K562 (cell line): Measurements from ENCODE around the gene KLK3. TPM values are rescaled to one million over a fixed set of nuclear protein-coding genes. Genes with fewer than 3 reads are reported as not detected.
A peak's percentile ranks its signal among the peaks of the same experiment; 100 is the strongest.

Experiments used
- ATF1 ChIP-seq, 2 experiments: fragments of 450-650 bp in 1 of 2; IDR thresholded peaks; 2 replicates each; pipeline ENCODE4 v1.6.1; 2016; ENCODE audit warnings: missing compliant biosample characterization in 1 of 2, missing genetic modification characterization in 1 of 2
- MAZ ChIP-seq, 2 experiments: fragments of 450-650 bp in 1 of 2; sonication (generic) in 1 of 2; formaldehyde crosslinking; IDR thresholded peaks in 1 of 2; conservative IDR thresholded peaks in 1 of 2; 2 replicates each; pipeline versions ENCODE4 v1.4.0 to v1.5.0; 2020; ENCODE audit warnings: mild to moderate bottlenecking in 1 of 2, missing genetic modification reagents in 1 of 2
- MBD2 ChIP-seq: sonication (generic); IDR thresholded peaks from 2 replicates; pipeline ENCODE4 v1.6.1; 2016; ENCODE audit warnings: low read depth, borderline replicate concordance
- NRF1 ChIP-seq, 2 experiments: fragments of 450-650 bp; IDR thresholded peaks in 1 of 2; conservative IDR thresholded peaks in 1 of 2; 2 replicates each; pipeline ENCODE4 v1.6.1; 2014; ENCODE audit warnings: mild to moderate bottlenecking in 2 of 2
- PHF8 ChIP-seq: fragments of 200-600 bp; sonication (generic); IDR thresholded peaks from 2 replicates; pipeline ENCODE4 v1.6.1; 2012; ENCODE audit warnings: mixed run types, mild to moderate bottlenecking, inconsistent platforms, low read length, moderate library complexity, borderline replicate concordance
- POLR2A ChIP-seq: fragments of 450-650 bp; conservative IDR thresholded peaks from 2 replicates; pipeline ENCODE4 v1.6.1; 2016
- RHOXF2B ChIP-seq: fragments of 250-450 bp; sonication (Bioruptor Pico); conservative IDR thresholded peaks from 2 replicates; pipeline ENCODE4 v1.5.1; 2021
- SETDB1 ChIP-seq: IDR thresholded peaks from one replicate; pipeline ENCODE4 v1.6.1; 2012; ENCODE audit warnings: low read length, control low read depth, inconsistent platforms
- TEAD1 ChIP-seq, 2 experiments: fragments of 450-650 bp in 1 of 2; sonication (generic) in 1 of 2; formaldehyde crosslinking; IDR thresholded peaks; 2 replicates each; pipeline versions ENCODE4 v1.4.0 to v1.8.0; 2020 to 2022; ENCODE audit warnings: mild to moderate bottlenecking in 2 of 2, missing genetic modification reagents in 1 of 2
- TEAD4 ChIP-seq, 2 experiments: sonication (generic) in 1 of 2; formaldehyde crosslinking in 1 of 2; IDR thresholded peaks; 2 replicates each; pipeline versions ENCODE4 v1.6.1 to v1.8.0; 2012 to 2022; ENCODE audit warnings: borderline replicate concordance in 1 of 2, inconsistent platforms in 1 of 2, low read length in 1 of 2, mild to moderate bottlenecking in 1 of 2, missing genetic modification reagents in 1 of 2
- U2AF2 ChIP-seq: fragments of 200-400 bp; formaldehyde crosslinking; optimal IDR thresholded peaks from 2 replicates; pipeline ENCODE3; 2017; ENCODE audit warnings: low read depth, mild to moderate bottlenecking, low read length
- ZFP1 ChIP-seq: fragments of 450-650 bp; formaldehyde crosslinking; IDR thresholded peaks from 2 replicates; pipeline ENCODE4 v1.4.0; 2020; ENCODE audit warnings: mild to moderate bottlenecking, mixed read lengths
- ZNF431 ChIP-seq: sonication (generic); formaldehyde crosslinking; IDR thresholded peaks from 2 replicates; pipeline ENCODE4 v1.8.0; 2022; ENCODE audit warnings: mild to moderate bottlenecking, missing genetic modification reagents
- ZNF583 ChIP-seq: fragments of 250-450 bp; sonication (Bioruptor Pico); IDR thresholded peaks from 2 replicates; pipeline ENCODE4 v1.4.0; 2020
- ZNF780A ChIP-seq: fragments of 250-450 bp; sonication (Bioruptor Pico); IDR thresholded peaks from 2 replicates; pipeline ENCODE4 v1.5.0; 2021; ENCODE audit warnings: mild to moderate bottlenecking
- ZNF79 ChIP-seq: fragments of 250-450 bp; sonication (Bioruptor Pico); IDR thresholded peaks from 2 replicates; pipeline ENCODE4 v1.4.0; 2020; ENCODE audit warnings: low read depth, mild to moderate bottlenecking, moderate library complexity
- polyA plus RNA-seq, 8 experiments: library from polyadenylated mRNA; depleted of rRNA in 4 of 8; stranded (reverse) in 5 of 8; unstranded in 3 of 8; fragments of >200 nt; fragmentation: Nextera tagmentation in 2 of 8; fragmentation: Illumina TruSeq in 1 of 8; extraction: Ambion mirVana in 2 of 8; extraction: Trizol in 1 of 8; gene quantifications; 2 replicates each; pipeline versions ENCODE4 v1.2.1 to v1.2.3, GENCODE V29; 2011 to 2014; ENCODE audit warnings: inconsistent platforms in 1 of 8, missing spikeins in 1 of 8
- total RNA-seq, 7 experiments: library from RNA; depleted of rRNA in 6 of 7; stranded (reverse); fragments of >200 nt in 6 of 7; fragmentation: Illumina TruSeq in 2 of 7; extraction: Trizol in 2 of 7; gene quantifications; 2 replicates each; pipeline versions ENCODE4 v1.2.1 to v1.2.3, GENCODE V29; 2011 to 2021; ENCODE audit warnings: low replicate concordance in 1 of 7
- TF ChIP-seq, protein P1 (sequence below): fragments of 250-450 bp; sonication (Bioruptor Pico); IDR thresholded peaks from 2 replicates; pipeline ENCODE4 v1.5.0; 2021; ENCODE audit warnings: mild to moderate bottlenecking, borderline replicate concordance
- TF ChIP-seq, protein P2 (sequence below): sonication (generic); formaldehyde crosslinking; IDR thresholded peaks from 2 replicates; pipeline ENCODE4 v1.8.1; 2023; ENCODE audit warnings: mild to moderate bottlenecking, missing genetic modification reagents
- TF ChIP-seq, protein P3 (sequence below), 3 experiments: IDR thresholded peaks in 2 of 3; conservative IDR thresholded peaks in 1 of 3; 2 replicates each; pipeline ENCODE4 v1.5.1; 2011 to 2012; ENCODE audit warnings: low read length in 3 of 3, mild to moderate bottlenecking in 3 of 3, control low read depth in 2 of 3, improper control_type of control experiment in 1 of 3, inconsistent platforms in 1 of 3, low read depth in 1 of 3, mixed read lengths in 1 of 3, moderate library complexity in 1 of 3; ENCODE audit not compliant: insufficient read depth in 2 of 3
- TF ChIP-seq, protein P4 (sequence below): sonication (generic); formaldehyde crosslinking; IDR thresholded peaks from 2 replicates; pipeline ENCODE4 v1.8.0; 2022; ENCODE audit warnings: mild to moderate bottlenecking, missing genetic modification reagents

The KLK3 gene
- total and polyA plus RNA-seq, 9 of the 15 experiments (the other 6 are each of a cell fraction or from before 2014, with no cell fraction given): not detected

DNA sequence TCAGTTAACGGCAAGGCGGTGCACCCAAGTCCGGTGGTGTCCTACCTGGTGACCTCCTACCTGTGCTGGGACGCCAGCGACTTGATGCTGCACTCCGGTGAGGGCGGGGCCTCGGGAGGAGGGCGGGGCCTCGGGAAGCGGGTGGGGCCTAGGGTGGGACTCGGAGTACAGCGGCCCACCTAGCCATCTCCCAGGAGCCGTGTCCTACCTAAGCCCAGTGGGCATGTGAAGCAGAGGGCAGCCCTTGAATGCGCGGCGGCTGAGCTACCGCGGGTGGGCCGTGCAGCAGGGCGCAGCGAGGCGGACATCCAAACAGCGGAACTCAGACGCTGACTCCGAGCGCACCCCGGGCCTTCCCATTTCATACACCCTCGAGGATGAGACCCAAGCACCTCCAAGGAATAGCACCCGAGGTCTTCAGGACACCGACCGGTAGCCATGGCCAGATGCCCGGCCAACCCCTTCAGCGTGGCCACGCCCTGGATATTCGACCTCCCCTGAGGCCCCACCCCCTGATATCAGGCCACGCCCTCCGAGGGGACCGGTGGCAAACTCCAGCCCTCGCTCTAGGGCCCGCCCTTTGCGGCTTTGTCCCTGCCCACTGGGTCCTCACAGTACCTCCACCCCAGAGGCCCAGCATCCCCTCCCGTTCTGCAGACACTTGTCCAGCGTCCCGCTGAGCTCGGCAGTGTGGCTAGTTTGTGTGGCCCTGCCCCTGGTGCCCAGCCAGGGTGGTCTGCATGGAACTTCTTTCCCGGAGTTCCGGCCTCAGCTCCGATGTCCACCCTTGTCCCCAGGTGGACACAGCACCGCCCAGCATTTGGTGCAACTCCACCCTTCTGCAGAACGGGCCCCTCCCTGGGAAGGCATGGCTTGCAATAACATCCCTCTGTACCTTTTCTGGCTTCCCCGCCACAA lies 36.5 kb upstream of the KLK3 start (continued):
- TF ChIP-seq, protein P1, sequence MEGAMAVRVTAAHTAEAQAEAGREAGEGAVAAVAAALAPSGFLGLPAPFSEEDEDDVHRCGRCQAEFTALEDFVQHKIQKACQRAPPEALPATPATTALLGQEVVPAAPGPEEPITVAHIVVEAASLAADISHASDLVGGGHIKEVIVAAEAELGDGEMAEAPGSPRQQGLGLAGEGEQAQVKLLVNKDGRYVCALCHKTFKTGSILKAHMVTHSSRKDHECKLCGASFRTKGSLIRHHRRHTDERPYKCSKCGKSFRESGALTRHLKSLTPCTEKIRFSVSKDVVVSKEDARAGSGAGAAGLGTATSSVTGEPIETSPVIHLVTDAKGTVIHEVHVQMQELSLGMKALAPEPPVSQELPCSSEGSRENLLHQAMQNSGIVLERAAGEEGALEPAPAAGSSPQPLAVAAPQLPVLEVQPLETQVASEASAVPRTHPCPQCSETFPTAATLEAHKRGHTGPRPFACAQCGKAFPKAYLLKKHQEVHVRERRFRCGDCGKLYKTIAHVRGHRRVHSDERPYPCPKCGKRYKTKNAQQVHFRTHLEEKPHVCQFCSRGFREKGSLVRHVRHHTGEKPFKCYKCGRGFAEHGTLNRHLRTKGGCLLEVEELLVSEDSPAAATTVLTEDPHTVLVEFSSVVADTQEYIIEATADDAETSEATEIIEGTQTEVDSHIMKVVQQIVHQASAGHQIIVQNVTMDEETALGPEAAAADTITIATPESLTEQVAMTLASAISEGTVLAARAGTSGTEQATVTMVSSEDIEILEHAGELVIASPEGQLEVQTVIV: no peak
- TF ChIP-seq, protein P2, sequence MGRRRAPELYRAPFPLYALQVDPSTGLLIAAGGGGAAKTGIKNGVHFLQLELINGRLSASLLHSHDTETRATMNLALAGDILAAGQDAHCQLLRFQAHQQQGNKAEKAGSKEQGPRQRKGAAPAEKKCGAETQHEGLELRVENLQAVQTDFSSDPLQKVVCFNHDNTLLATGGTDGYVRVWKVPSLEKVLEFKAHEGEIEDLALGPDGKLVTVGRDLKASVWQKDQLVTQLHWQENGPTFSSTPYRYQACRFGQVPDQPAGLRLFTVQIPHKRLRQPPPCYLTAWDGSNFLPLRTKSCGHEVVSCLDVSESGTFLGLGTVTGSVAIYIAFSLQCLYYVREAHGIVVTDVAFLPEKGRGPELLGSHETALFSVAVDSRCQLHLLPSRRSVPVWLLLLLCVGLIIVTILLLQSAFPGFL (CRISPR knock-in tag): 0 out of 2 replicates have a peak, but pooled peaks have one; percentile 51
- TF ChIP-seq RHOXF2B: no peak
- no peak for TF ChIP-seq ZNF583 (CRISPR knock-in tag)
- 0 out of 2 replicates have a peak, but pooled peaks have one; percentile 32 for TF ChIP-seq POLR2A
- TF ChIP-seq ZFP1: 0 out of 2 replicates have a peak, but pooled peaks have one; percentile 57
- TF ChIP-seq SETDB1: peak; percentile 51
- TF ChIP-seq TEAD4 (IDR thresholded peaks at IDR 0.05; ENCODE audit: low read length): no peak
- no peak for TF ChIP-seq TEAD4 (CRISPR knock-in tag; IDR thresholded peaks at IDR 0.05; ENCODE audit: borderline replicate concordance)
- peak in 1 of 2 experiments; percentile 51; a peak in 3 of 4 replicates for TF ChIP-seq MAZ (CRISPR knock-in tag; conservative IDR thresholded peaks at IDR 0.05 in 1 of 2, IDR thresholded peaks at IDR 0.05 in 1 of 2)
- TF ChIP-seq TEAD1 (CRISPR knock-in tag; IDR thresholded peaks at IDR 0.05): 0 out of 4 replicates have a peak, but pooled peaks of 1 of the 2 experiments have one; percentile 40
- TF ChIP-seq, protein P3, sequence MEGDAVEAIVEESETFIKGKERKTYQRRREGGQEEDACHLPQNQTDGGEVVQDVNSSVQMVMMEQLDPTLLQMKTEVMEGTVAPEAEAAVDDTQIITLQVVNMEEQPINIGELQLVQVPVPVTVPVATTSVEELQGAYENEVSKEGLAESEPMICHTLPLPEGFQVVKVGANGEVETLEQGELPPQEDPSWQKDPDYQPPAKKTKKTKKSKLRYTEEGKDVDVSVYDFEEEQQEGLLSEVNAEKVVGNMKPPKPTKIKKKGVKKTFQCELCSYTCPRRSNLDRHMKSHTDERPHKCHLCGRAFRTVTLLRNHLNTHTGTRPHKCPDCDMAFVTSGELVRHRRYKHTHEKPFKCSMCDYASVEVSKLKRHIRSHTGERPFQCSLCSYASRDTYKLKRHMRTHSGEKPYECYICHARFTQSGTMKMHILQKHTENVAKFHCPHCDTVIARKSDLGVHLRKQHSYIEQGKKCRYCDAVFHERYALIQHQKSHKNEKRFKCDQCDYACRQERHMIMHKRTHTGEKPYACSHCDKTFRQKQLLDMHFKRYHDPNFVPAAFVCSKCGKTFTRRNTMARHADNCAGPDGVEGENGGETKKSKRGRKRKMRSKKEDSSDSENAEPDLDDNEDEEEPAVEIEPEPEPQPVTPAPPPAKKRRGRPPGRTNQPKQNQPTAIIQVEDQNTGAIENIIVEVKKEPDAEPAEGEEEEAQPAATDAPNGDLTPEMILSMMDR (IDR thresholded peaks at IDR 0.05 in 2 of 3, conservative IDR thresholded peaks at IDR 0.05 in 1 of 3; ENCODE audit: insufficient read depth in 2 of 3, low read depth in 1 of 3, low read length in 3 of 3): no peak
- TF ChIP-seq PHF8: peak; percentile 56; the same call in 1 of the 2 replicates
- TF ChIP-seq ZNF780A (CRISPR knock-in tag): no peak
- peak; percentile 57 to 64 for TF ChIP-seq NRF1 (conservative IDR thresholded peaks at IDR 0.05 in 1 of 2, IDR thresholded peaks at IDR 0.05 in 1 of 2)
- TF ChIP-seq ATF1 (CRISPR knock-in tag; IDR thresholded peaks at IDR 0.05): no peak
- 0 out of 2 replicates have a peak, but pooled peaks have one; percentile 17 for TF ChIP-seq ATF1 (tag; IDR thresholded peaks at IDR 0.05)
- TF ChIP-seq MBD2: no peak
- TF ChIP-seq U2AF2: no peak
- no peak for TF ChIP-seq ZNF431 (CRISPR knock-in tag)
- TF ChIP-seq, protein P4, sequence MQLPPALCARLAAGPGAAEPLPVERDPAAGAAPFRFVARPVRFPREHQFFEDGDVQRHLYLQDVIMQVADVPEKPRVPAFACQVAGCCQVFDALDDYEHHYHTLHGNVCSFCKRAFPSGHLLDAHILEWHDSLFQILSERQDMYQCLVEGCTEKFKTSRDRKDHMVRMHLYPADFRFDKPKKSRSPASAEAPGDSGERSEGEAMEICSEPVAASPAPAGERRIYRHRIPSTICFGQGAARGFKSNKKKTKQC: peak; percentile 20; the same call in 1 of the 2 replicates
- TF ChIP-seq ZNF79 (CRISPR knock-in tag): no peak
